AG09319 (cell line): Measurements from ENCODE around the gene ATP6V1G3.
"Not testable (repeated sequence)": the region's sequence is repeated elsewhere in the genome, so short reads cannot be mapped to it uniquely, and the experiment has no call there.

Experiments used
- DNase-seq: peaks from one replicate; pipeline ENCODE4 v3.0.0-alpha.2; 2010; ENCODE audit warnings: low read depth; ENCODE audit errors: extremely low read depth
- CTCF ChIP-seq: IDR thresholded peaks from 2 replicates; pipeline ENCODE4 v1.5.1; 2011; ENCODE audit warnings: low read depth, mild to moderate bottlenecking, inconsistent platforms, low read length, moderate library complexity

Gene ATP6V1G3

GRCh38 chr1:198480876-198481275, 59.6 kb downstream of the ATP6V1G3 start:
- no peak for TF ChIP-seq CTCF
- no peak for DNase-seq

GRCh38 chr1:198477354-198477753, 63.1 kb downstream of the ATP6V1G3 start:
- not testable (repeated sequence) for DNase-seq
